Measurements from ENCODE around the gene BLACAT1. TPM values are rescaled to one million over a fixed set of nuclear protein-coding genes. Genes with fewer than 3 reads are reported as not detected.
"Not testable (repeated sequence)": the region's sequence is repeated elsewhere in the genome, so short reads cannot be mapped to it uniquely, and the experiment has no call there.

BLACAT1 gene
- total RNA-seq, 4 donors from 2014 or later, result 0.29 to 2.3 (median 0.99) TPM

DNA sequence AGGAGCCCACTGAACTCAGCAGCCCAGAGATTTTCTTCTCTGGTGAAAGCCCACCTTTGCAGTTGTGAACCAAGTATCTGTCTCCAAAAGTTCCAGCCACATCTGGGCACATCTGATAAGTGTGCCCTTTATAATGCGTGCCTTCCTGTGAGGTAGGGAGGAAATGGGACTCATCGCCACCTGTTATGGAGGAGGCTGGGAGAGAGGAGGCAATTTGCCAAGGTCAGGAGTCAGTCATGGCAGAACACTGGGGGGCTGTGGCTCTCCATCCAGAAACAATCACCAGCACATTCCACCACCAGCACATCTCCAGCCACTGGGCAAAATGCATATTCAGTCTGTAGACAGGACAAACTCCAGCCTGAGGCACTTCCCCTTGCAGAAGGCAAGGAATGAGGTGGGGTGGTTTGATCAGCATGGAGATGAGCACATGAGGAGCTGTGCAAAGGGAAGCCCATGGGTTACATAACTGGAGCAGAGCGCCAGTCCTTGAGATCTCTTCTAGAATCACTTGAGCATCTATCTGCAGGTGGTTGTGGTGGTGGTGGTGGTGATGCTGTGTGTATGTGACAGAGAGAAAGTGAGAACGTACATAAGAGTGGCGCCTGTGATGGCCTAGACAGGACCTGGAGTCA, 19.0 kb downstream of the BLACAT1 start:
- no peak overlapping the region for H3K27ac ChIP-seq
- WGBS, 2 donors, result 78 to 85% methylated on average over 3 to 4 of the region's 5 CpGs
- TF ChIP-seq, protein P1, sequence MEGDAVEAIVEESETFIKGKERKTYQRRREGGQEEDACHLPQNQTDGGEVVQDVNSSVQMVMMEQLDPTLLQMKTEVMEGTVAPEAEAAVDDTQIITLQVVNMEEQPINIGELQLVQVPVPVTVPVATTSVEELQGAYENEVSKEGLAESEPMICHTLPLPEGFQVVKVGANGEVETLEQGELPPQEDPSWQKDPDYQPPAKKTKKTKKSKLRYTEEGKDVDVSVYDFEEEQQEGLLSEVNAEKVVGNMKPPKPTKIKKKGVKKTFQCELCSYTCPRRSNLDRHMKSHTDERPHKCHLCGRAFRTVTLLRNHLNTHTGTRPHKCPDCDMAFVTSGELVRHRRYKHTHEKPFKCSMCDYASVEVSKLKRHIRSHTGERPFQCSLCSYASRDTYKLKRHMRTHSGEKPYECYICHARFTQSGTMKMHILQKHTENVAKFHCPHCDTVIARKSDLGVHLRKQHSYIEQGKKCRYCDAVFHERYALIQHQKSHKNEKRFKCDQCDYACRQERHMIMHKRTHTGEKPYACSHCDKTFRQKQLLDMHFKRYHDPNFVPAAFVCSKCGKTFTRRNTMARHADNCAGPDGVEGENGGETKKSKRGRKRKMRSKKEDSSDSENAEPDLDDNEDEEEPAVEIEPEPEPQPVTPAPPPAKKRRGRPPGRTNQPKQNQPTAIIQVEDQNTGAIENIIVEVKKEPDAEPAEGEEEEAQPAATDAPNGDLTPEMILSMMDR (IDR thresholded peaks at IDR 0.05), result no peak
- TF ChIP-seq POLR2A (IDR thresholded peaks at IDR 0.05), result no peak
- H3K4me3 ChIP-seq, result no peak overlapping the region
- H3K27me3 ChIP-seq, result peaks cover 0 to 50% (median 0%) of the 10 kb centered on the region in 4 donors
- H3K4me1 ChIP-seq, result peaks cover 11 to 38% (median 14%) of the 10 kb centered on the region in 3 donors
- DNase-seq, result no peak
- H3K36me3 ChIP-seq, result no peaks in the 10 kb centered on the region
- intact Hi-C loops (cut with DNase I), result no loop called here
- no peaks in the 10 kb centered on the region for H3K9me3 ChIP-seq

DNA sequence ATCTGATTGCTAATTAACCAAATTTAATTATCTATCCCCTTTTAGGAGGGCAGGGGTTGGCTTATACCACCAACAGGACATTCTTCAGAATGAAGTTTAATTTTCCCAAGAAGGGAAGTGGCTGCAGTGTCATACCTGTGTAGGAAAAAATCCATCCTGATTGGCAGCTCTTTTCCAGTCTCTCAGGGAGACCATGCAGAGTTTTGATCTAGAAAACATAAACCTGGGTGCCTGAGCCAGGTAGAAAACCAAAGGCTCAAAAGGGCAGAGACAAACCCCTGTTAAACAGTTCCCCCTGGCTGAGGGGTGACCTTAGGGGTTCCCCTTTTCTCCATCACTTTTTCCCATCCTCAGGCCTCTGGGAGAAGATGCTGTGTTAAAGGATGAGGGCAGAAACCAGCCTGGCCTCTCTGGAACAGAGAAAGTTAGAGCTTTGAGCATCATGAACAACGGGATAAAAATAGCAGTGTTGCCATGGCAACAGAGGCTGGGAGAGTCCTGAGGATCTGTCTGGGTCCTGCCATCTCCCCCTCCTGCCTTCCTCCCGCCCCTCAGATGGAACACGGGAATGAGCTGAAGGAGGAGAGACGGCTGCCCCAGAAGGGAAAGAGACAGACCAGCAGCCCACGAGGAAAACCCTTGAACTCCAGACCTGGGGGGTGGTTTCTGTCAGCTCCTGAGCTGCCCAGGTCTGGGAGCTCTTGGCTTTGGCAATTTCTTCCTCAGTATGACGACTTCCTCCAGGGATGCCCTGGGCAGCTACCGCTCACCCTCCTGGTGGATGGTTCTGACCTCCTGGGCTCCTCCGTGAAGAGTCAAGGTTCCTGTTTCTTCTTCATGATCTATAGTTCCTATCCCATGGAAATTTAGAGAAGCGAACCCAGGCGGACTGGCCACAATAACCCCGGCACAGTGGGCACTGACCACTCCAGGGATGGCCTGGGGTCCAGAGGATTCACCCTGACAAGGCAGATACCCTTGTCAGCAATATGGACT, 20.0 kb downstream of the BLACAT1 start:
- Histone ChIP-seq H3K27ac (no peak overlapping the region), H3K9me3 (no peaks in the 10 kb centered on the region), H3K4me1 (peaks cover 9 to 32% (median 10%) of the 10 kb centered on the region in 3 donors), H3K36me3 (no peaks in the 10 kb centered on the region), H3K27me3 (peaks cover 0 to 60% (median 0%) of the 10 kb centered on the region in 4 donors), H3K4me3 (no peak overlapping the region)
- TF ChIP-seq POLR2A (IDR thresholded peaks at IDR 0.05), result no peak
- TF ChIP-seq, protein P1 (IDR thresholded peaks at IDR 0.05), result no peak
- 54 to 67% methylated on average over 6 of the region's 11 CpGs for WGBS, 2 donors
- intact Hi-C loops (cut with DNase I), result no loop called here
- no peak for DNase-seq

DNA sequence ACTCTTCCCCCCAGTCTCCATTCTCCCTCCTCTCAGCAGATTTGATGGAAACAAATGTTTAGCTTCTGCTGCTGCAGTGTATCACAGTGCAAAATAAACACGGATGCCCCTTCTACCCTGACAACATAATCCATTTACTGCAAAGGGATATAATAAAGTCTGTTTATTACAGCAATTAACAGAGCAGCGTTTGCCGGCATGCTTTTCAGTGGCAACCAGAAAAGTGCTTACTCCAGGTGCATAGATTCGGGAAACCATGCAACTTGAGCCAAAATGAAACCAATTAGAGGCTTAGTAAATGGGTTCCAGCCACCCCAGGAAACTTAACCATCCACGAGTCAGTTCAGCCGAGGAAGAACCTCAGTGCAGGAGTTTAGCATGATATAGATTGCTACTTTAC, 21.1 kb downstream of the BLACAT1 start:
- Histone ChIP-seq H3K4me1 (peaks cover 5 to 28% (median 10%) of the 10 kb centered on the region in 3 donors), H3K27me3 (peaks cover 0 to 65% (median 0%) of the 10 kb centered on the region in 4 donors)
- intact Hi-C loops (cut with DNase I), result no loop called here

DNA sequence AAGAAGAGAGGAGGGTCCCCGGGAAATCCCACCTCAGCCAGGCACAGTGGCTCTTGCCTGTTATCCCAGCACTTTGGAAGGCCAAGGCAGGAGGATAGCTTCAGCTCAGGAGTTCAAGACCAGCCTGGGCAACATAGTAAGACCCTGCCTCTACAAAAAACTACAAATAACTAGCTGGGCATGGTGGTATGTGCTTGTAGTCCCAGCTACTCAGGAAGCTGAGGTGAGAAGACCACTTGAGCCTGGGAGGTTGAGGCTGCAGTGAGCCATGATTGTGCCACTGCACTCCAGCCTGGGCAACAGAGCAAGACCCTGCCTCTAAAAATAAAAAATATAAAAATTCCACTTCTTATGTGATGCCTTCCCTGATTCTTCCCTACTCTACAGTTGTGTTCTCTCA, 23.2 kb downstream of the BLACAT1 start:
- H3K4me3 ChIP-seq; H3K27ac ChIP-seq; DNase-seq; H3K9me3 ChIP-seq; H3K36me3 ChIP-seq; intact Hi-C loops (cut with DNase I): not testable (repeated sequence)
- WGBS, 2 donors, result 57 to 64% methylated on average over 1 of the region's 1 CpG
- H3K27me3 ChIP-seq, result peaks cover 0 to 65% (median 0%) of the 10 kb centered on the region in 4 donors
- H3K4me1 ChIP-seq, result peaks cover 0 to 11% (median 10%) of the 10 kb centered on the region in 3 donors

More for the DNA sequence above, 21.1 kb downstream of the BLACAT1 start:
- no peaks in the 10 kb centered on the region for H3K36me3 ChIP-seq
- no peak for DNase-seq
- no peak overlapping the region for H3K27ac ChIP-seq
- H3K4me3 ChIP-seq, result no peak overlapping the region
- TF ChIP-seq, protein P1 (IDR thresholded peaks at IDR 0.05), result no peak
- no peak for TF ChIP-seq POLR2A (IDR thresholded peaks at IDR 0.05)
- 51 to 67% methylated on average over 6 of the region's 6 CpGs for WGBS, 2 donors
- no peaks in the 10 kb centered on the region for H3K9me3 ChIP-seq

DNA sequence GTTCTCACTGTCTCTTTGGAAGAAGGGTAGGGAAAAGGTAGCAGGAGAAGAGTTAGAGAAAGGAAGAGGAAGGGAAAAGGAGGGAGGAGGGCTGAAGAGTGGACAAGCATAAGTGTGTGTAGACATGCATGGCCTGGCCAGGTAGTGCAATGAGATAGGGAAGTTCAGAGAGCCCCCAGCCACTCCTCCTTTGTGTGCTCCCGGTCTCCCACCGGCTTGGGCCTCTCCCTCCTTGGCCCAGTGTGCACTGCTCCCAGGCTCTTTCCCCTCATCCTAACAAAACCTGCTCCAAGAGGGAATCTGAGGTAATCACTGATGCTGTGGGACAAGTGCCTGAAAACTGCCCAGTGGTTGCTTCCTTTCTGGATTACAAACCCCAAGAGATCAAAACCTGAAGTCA, 23.7 kb downstream of the BLACAT1 start:
- Histone ChIP-seq H3K36me3 (no peaks in the 10 kb centered on the region), H3K27ac (no peak overlapping the region), H3K4me3 (no peak overlapping the region), H3K4me1 (peaks cover 0 to 11% (median 10%) of the 10 kb centered on the region in 3 donors), H3K9me3 (no peaks in the 10 kb centered on the region), H3K27me3 (peaks cover 0 to 65% (median 0%) of the 10 kb centered on the region in 4 donors)
- intact Hi-C loops (cut with DNase I), result no loop called here
- 45 to 77% methylated on average over 2 of the region's 2 CpGs for WGBS, 2 donors
- TF ChIP-seq, protein P1 (IDR thresholded peaks at IDR 0.05), result no peak
- no peak for TF ChIP-seq POLR2A (IDR thresholded peaks at IDR 0.05)
- DNase-seq, result no peak
